Natural killer cell (primary cell): ENCODE data around the gene EPS8. TPM values are rescaled to one million over a fixed set of nuclear protein-coding genes. Genes with fewer than 3 reads are reported as not detected.

Source experiments
- ATAC-seq, 3 donors: fragments of 150-1000 bp in 2 of 3; fragments of 200-7000 bp in 1 of 3; cut with Tn5 transposase; 1 replicate in 1 of 3; 2 replicates in 2 of 3; pipeline ENCODE4 v1.10.0; 2021; ENCODE audit warnings: mild to moderate bottlenecking in 2 of 3, moderate library complexity in 2 of 3
- DNase-seq, 2 donors: peaks; one replicate each; pipeline versions ENCODE4 v3.0.0 to v3.0.0-alpha.2; 2013 to 2021; ENCODE audit warnings: mixed read lengths in 1 of 2
- H3K27ac ChIP-seq: one replicate; pipeline ENCODE4 v1.5.1; 2013; ENCODE audit warnings: mild to moderate bottlenecking, low read length
- H3K27me3 ChIP-seq: one replicate; pipeline ENCODE4 v1.6.1; 2013; ENCODE audit warnings: low read length; ENCODE audit not compliant: control insufficient read depth, insufficient read depth
- H3K36me3 ChIP-seq: one replicate; pipeline ENCODE4 v1.6.1; 2013; ENCODE audit warnings: low read length; ENCODE audit not compliant: control insufficient read depth, insufficient read depth
- H3K4me1 ChIP-seq: one replicate; pipeline ENCODE4 v1.6.1; 2013; ENCODE audit warnings: low read length; ENCODE audit not compliant: control insufficient read depth, insufficient read depth
- H3K4me3 ChIP-seq: one replicate; pipeline ENCODE4 v1.5.1; 2013; ENCODE audit warnings: low read length
- H3K9me3 ChIP-seq: one replicate; pipeline ENCODE4 v1.6.1; 2013; ENCODE audit warnings: low read length; ENCODE audit not compliant: control insufficient read depth, insufficient read depth
- H3K27ac Mint-ChIP-seq, 2 donors: one replicate each; pipeline ENCODE4 v1.8.0; 2022; ENCODE audit warnings: mild to moderate bottlenecking in 2 of 2, mixed read lengths in 2 of 2, moderate library complexity in 1 of 2
- H3K27me3 Mint-ChIP-seq, 2 donors: one replicate each; pipeline ENCODE4 v1.8.0; 2022; ENCODE audit warnings: low read depth in 2 of 2, mixed read lengths in 2 of 2
- H3K36me3 Mint-ChIP-seq: one replicate; pipeline ENCODE4 v1.8.0; 2022; ENCODE audit warnings: mixed read lengths
- H3K4me1 Mint-ChIP-seq, 2 donors: one replicate each; pipeline ENCODE4 v1.8.0; 2022; ENCODE audit warnings: mixed read lengths in 2 of 2
- H3K4me3 Mint-ChIP-seq: one replicate; pipeline ENCODE4 v1.8.0; 2022; ENCODE audit warnings: mild to moderate bottlenecking, moderate library complexity, mixed read lengths
- H3K9me3 Mint-ChIP-seq, 2 donors: one replicate each; pipeline ENCODE4 v1.8.0; 2022; ENCODE audit warnings: mixed read lengths in 2 of 2
- WGBS: methylation state at CpG from one replicate; pipeline ENCODE4 v1.1.7; 2013; ENCODE audit warnings: missing lambda C conversion rate; ENCODE audit not compliant: insufficient coverage; 5-methylcytosine and 5-hydroxymethylcytosine counted together
- intact Hi-C: fragments of 100-400 bp; cut with micrococcal nuclease; formaldehyde crosslinking; loops from one replicate; pipeline ENCODE4 v1.14.2; 2022
- total RNA-seq, 4 donors: library from RNA; stranded (reverse); fragments of 120-200 nt in 1 of 4; gene quantifications; one replicate each; pipeline versions ENCODE4 v1.2.3 to v1.2.4, GENCODE V29; 2013 to 2022
- TF ChIP-seq, protein P1 (sequence below): fragments of 200-600 bp; IDR thresholded peaks from one replicate; pipeline ENCODE4 v1.8.0; 2022; ENCODE audit warnings: antibody characterized with exemption

Gene EPS8
- total RNA-seq, 3 donors from 2014 or later (not counting 1 experiment from before 2014, with no cell fraction given) = 1.5 to 2.6 (median 1.5) TPM

- Mint-ChIP-seq H3K4me1 (peaks cover 4 to 5% of the 10 kb centered on the region in 2 donors), H3K27ac (no peak overlapping the region), H3K27me3 (peaks cover 36 to 47% of the 10 kb centered on the region in 2 donors), H3K9me3 (no peaks in the 10 kb centered on the region), H3K36me3 (no peaks in the 10 kb centered on the region), H3K4me3 (no peak overlapping the region)
- no peaks in the 10 kb centered on the region for H3K36me3 ChIP-seq
- no peak overlapping the region for H3K27ac ChIP-seq
- H3K9me3 ChIP-seq = no peaks in the 10 kb centered on the region
- WGBS = 93% methylated on average over 1 of the region's 1 CpG
- TF ChIP-seq, protein P1, sequence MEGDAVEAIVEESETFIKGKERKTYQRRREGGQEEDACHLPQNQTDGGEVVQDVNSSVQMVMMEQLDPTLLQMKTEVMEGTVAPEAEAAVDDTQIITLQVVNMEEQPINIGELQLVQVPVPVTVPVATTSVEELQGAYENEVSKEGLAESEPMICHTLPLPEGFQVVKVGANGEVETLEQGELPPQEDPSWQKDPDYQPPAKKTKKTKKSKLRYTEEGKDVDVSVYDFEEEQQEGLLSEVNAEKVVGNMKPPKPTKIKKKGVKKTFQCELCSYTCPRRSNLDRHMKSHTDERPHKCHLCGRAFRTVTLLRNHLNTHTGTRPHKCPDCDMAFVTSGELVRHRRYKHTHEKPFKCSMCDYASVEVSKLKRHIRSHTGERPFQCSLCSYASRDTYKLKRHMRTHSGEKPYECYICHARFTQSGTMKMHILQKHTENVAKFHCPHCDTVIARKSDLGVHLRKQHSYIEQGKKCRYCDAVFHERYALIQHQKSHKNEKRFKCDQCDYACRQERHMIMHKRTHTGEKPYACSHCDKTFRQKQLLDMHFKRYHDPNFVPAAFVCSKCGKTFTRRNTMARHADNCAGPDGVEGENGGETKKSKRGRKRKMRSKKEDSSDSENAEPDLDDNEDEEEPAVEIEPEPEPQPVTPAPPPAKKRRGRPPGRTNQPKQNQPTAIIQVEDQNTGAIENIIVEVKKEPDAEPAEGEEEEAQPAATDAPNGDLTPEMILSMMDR = no peak
- peaks cover 3% of the 10 kb centered on the region for H3K4me1 ChIP-seq
- intact Hi-C loops = no loop called here
- peaks cover 35% of the 10 kb centered on the region for H3K27me3 ChIP-seq
- no peak for DNase-seq
- no peak for ATAC-seq
- no peak overlapping the region for H3K4me3 ChIP-seq
Observed at GRCh38 chr12:15783288-15783687, 5.9 kb downstream of the EPS8 start.

DNA sequence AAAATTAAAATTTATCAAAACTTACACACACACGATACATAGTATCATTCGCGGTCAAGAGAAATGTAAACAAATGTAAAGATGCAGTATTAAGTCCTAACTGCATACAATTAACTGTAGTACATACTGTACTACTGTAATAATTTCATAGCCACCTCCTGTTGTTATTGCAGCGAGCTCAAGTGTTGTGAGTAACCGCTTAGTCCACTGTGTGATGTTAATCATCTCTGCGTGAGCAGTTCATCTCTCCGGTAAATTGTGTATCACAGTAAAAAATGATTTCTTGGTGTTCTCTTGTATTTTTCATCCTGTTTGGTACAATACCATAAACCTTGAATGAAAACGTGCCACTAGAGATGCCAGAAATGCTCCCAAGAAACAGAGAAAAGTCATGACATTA lies 6.5 kb downstream of the EPS8 start:
- no peak overlapping the region for H3K4me3 Mint-ChIP-seq
- TF ChIP-seq, protein P1 = no peak
- no peak overlapping the region for H3K27ac Mint-ChIP-seq
- ATAC-seq = no peak
- no peaks in the 10 kb centered on the region for H3K36me3 Mint-ChIP-seq
- intact Hi-C loops = no loop called here
- H3K9me3 Mint-ChIP-seq = no peaks in the 10 kb centered on the region
- Histone ChIP-seq H3K27me3 (peaks cover 31% of the 10 kb centered on the region), H3K36me3 (no peaks in the 10 kb centered on the region), H3K4me3 (no peak overlapping the region), H3K4me1 (no peaks in the 10 kb centered on the region), H3K27ac (no peak overlapping the region), H3K9me3 (no peaks in the 10 kb centered on the region)
- no peaks in the 10 kb centered on the region for H3K4me1 Mint-ChIP-seq
- no peak for DNase-seq
- 93% methylated on average over 5 of the region's 8 CpGs for WGBS
- peaks cover 31 to 43% of the 10 kb centered on the region in 2 donors for H3K27me3 Mint-ChIP-seq

DNA sequence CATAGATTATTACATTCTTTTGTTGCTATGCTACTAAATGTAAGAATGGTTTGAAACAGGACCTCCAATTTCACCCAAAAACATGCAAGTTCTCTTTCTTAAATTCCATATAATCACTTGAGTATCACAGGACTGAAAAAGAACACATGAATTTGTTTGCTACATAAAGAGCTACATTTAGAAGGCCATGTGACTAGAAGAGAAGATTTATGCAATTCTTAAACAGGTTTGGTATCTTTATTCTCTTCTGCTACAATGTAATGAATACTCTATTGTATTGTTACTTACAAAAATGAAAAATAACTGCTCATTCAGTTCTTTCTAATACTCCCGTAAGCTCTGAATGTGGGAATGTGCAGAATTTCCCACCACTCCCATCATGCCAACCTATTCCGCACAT lies 9.3 kb downstream of the EPS8 start:
- H3K4me1 ChIP-seq = no peaks in the 10 kb centered on the region
- no peak overlapping the region for H3K4me3 Mint-ChIP-seq
- TF ChIP-seq, protein P1 = no peak
- peaks cover 9% of the 10 kb centered on the region for H3K27me3 ChIP-seq
- DNase-seq (no peak), ATAC-seq (no peak)
- H3K4me1 Mint-ChIP-seq = no peaks in the 10 kb centered on the region
- no peak overlapping the region for H3K27ac Mint-ChIP-seq
- WGBS = 71% methylated on average over 2 of the region's 2 CpGs
- H3K36me3 Mint-ChIP-seq = no peaks in the 10 kb centered on the region
- intact Hi-C loops = no loop called here
- no peaks in the 10 kb centered on the region for H3K9me3 Mint-ChIP-seq
- no peak overlapping the region for H3K4me3 ChIP-seq
- H3K9me3 ChIP-seq = no peaks in the 10 kb centered on the region
- H3K27ac ChIP-seq = no peak overlapping the region
- no peaks in the 10 kb centered on the region for H3K36me3 ChIP-seq
- peaks cover 22 to 30% of the 10 kb centered on the region in 2 donors for H3K27me3 Mint-ChIP-seq

DNA sequence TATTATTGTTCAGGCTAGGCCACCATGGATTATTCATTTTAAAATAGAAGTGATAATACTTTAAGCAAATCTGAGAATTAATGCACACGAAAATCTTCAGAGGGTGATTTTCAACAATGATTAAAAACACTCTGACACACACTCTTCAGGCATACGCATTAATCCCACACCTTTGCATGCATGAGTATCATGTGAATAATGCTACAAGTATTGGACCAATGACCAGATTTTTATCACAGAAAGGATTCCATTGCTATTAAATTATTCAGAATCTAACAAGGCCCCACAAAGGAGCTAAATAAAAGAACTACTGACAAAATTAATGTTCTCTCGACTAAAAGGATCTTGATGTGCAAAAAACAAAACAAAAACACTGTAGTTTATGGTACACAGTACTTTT lies 11.1 kb downstream of the EPS8 start:
- Mint-ChIP-seq H3K4me3 (no peak overlapping the region), H3K27me3 (peaks cover 13 to 24% of the 10 kb centered on the region in 2 donors), H3K9me3 (no peaks in the 10 kb centered on the region), H3K27ac (no peak overlapping the region), H3K4me1 (no peaks in the 10 kb centered on the region), H3K36me3 (no peaks in the 10 kb centered on the region)
- WGBS = 90% methylated on average over 2 of the region's 3 CpGs
- TF ChIP-seq, protein P1 = no peak
- Histone ChIP-seq H3K4me1 (no peaks in the 10 kb centered on the region), H3K9me3 (no peaks in the 10 kb centered on the region), H3K36me3 (no peaks in the 10 kb centered on the region), H3K27me3 (peaks cover 4% of the 10 kb centered on the region), H3K27ac (no peak overlapping the region), H3K4me3 (no peak overlapping the region)
- ATAC-seq (no peak), DNase-seq (no peak)
- intact Hi-C loops = no loop called here
